Stimulated activated CD4-positive, alpha-beta T cell treated with anti-CD3 and anti-CD28 coated beads, Interleukin-2, amount 100 ng/mL, for 48 hours (primary cell): ENCODE measurements around the gene SERTAD1.
"Not testable (repeated sequence)": the region's sequence is repeated elsewhere in the genome, so short reads cannot be mapped to it uniquely, and the experiment has no call there.

ENCODE experiments used
- DNase-seq, 2 donors: peaks; one replicate each; pipeline ENCODE4 v3.0.0-alpha.2; 2020

Gene SERTAD1, protein sequence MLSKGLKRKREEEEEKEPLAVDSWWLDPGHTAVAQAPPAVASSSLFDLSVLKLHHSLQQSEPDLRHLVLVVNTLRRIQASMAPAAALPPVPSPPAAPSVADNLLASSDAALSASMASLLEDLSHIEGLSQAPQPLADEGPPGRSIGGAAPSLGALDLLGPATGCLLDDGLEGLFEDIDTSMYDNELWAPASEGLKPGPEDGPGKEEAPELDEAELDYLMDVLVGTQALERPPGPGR

DNA sequence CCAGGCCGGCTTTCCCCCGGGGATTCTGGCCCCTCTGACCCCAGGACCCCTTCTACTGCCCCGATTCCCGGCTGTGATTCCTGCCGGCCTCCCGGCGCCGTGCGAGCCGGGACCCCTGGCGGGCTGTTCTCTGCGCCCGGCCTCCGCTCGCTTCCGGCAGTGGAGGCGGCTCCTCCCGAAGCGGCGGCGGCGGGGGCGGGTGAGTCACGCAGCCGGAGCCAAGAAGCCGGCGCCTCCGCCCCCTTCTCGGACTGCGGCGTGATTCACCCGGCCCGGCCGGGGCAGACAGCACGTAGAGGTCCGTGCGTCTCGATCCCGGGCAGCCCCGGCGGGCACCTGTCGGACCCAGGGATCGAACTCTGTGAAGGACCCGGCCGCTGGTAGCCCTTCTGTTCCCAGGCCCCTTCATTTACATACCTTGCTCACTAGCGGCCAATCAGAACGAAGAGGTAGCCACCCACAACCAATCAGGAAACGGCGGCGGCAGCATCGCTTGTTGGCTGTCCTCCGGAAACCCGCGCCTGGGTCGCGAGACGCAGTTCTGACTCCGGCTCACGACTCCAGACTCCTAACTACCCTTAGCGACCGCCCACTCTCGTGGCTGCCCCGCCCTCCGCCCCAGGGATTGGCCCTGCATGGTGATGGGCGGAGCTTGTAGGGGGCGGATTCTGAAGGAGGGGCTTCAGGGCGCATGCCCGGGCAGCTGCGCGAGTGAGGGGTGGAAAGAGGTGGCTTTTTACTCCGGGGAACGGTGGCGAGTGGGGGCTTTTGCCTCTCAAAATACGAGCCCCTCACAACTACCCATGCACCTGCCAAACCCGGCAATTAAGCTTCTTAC is at the start of gene SERTAD1:
TSS of gene SERTAD1 (minus strand) at position 543 of the 838 bp plus-strand sequence. CDS start 2,446 bp downstream, outside the sequence.
- DNase-seq: peak; percentile 100

DNA sequence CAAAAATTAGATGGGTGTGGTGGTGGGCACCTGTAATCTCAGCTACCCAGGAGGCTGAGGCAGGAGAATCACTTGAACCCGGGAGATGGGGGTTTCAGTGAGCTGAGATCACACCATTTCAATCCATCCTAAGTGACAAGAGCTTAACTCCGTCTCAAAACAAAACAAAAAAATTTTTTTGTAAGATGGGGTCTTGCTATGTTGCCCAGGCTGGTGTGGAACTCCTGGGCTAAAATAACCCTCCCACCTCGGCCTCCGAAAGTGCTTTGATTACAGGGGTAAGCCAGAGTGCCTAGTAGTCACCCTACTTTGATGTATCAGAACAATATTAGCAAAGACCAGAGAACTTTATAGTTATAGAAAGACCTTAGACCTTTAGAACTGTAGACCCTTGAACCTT is 48.9 kb upstream of the SERTAD1 start:
- no peak for DNase-seq

DNA sequence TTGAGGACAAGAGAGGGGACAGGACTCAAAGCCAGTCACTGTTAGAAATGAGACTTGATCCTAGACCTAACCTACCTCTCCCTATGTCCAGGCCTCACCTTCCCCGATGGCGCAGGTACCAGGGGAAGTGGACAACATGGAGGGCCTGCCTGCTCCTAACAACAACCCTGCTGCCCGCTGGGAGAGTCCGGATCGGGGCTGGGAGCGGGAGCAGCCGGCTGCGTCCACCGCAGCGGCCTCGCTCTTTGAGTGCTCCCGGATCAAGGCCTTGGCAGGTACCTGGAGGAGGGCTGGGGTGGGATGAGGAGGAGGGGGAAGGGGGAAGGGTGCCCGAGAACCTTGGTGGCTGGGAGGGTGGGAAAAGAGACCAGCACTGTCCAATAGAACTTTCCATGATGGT is 46.7 kb upstream of the SERTAD1 start:
- DNase-seq: no peak

DNA sequence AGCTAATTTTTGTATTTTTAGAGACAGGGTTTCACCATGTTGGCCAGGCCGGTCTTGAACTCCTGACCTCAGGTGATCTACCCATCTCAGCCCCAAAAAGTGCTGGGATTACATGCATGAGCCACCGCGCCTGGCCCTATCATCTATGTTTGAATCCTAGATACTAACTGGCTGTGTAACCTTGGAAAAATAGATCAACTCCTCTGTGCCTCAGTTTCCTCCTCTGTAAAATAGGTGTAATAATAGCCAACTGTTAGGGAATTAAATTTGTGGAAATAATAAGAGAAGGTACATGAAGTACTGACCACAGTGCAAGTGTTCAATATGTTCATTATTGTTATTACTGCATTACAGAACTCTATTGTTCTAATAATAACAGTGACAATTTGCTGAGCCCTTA is 45.3 kb upstream of the SERTAD1 start:
- DNase-seq: no peak

DNA sequence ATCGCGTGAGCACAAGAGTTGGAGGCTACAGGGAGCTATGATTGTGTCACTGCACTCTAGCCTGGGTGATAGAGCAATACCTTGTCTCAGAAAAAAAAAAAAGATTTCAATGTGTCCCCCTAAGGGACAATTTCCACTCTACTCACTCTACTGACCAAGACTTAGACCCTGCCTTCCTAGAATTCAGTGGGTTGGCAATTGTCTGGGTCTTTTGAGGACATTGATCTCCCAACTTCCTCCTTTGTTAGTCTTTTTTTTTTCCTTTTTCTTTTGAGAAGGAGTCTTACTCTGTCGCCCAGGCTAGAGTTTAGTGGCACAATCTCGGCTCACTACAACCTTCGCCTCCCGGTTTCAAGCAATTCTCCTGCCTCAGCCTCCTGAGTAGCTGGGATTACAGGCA is 43.2 kb upstream of the SERTAD1 start:
- DNase-seq: no peak

DNA sequence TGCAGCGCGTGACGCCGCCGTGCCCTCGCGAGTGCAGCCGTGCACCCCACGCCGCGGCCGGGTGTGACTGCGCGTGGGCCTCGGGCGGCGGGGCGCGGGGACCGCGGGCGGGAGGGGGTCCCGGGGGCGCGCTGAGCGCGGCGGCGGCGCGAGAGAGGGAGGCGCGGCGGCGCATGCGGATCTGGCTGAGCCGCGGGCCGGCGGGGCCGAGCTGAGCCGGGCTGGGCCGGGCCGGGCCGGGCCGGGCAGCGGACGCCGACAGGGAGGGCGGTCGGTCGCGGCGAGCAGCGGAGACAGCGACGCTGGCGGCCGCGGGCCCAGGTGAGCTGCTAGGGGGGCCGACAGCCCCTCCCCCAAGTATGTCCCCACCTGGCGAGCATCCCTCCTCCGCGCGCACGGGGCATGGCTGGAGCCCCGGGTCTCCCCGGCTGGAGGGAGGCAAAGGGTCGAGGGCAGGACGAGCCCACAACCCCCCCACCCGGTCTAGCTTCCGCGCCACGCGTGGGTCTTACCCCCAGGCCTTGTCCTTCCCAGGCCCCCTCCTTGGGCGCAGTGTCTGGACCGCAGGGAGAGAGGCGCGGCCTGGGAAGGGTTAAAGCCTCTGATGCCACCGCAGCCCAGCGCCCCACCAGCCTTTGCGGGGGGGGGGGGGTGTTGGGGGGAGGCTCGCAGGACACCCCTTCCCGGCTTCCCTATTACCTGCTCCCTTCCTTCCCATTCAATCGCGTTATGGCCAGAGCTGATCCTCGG is 41.4 kb upstream of the SERTAD1 start, which contains the start of gene SPTBN4:
TSS of gene SPTBN4 (plus strand) at position 17 of the 750 bp plus-strand sequence. CDS start 5,621 bp downstream, outside the sequence.
- DNase-seq: no peak

DNA sequence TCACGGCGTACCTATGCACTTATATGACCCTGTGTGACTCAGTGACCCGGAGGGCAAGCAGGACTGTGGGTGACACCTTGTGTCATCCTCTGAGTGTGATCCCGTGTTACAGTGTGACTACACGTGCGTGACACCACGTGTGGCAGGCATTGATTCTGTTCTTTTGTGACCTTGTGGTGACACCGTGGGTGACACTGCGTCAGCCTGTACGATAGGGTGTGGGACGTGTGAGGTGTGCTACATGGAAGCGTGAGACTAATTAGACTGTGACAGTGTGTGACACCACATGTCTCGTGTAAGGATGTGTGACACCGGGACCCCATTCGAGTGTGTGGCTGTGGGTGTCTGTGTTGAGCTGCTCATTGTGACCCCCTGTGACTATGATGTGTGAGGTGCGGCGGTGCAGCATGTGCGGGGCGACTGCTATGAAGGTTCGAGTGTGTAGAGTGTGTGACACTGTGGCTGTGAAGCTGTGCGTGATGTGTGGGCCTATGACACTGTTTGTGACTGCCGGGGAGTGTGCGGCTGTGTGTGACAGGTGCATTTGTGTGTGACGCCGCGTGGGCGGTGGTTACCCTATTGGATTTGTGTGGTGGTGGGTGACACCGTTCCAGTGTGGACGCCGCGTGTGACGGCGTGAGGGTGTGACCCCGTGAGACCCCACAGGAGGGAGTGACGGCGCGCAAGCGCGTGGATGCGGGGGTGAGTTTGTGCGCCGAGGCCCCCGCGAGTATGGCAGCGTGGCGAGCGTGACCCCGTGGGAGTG is 40.6 kb upstream of the SERTAD1 start:
- DNase-seq: peak; percentile 54 to 61

DNA sequence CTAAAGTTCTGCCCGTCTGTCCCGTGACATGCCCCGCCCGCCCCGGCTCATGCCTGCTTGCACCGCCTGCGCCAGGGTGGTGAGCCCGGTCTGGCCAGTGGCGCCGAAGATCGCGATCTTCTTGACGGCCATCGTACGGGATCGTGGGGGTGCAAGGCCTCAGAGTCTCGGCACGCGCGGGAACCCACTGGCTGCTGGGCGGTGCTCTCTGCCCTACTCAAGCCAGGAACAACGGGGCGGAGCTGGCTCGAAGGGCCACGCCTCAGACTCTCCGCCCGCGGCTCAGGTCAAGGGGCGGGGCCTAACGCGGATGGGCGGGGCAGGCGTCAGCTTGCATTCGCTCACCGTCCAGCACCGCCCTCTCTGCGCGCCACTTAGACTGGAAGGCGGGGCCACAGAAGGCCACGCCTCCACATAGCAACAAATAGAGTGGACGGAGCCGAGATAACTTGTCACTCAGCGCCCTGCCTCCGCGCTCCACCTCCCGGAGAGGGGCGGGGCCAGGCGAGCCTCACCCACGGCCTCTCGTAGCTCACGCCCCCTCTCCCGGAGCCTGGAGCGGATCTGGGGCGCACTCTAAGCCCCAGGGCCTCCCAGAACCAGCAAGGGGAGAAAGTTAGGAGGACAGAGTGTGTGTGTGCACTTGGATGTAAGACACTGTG is 39.9 kb upstream of the SERTAD1 start, which contains the start of gene BLVRB:
TSS of gene BLVRB (minus strand) at position 189 of the 662 bp plus-strand sequence. CDS start at position 132, 57 bp downstream.
- DNase-seq: peak; percentile 100

DNA sequence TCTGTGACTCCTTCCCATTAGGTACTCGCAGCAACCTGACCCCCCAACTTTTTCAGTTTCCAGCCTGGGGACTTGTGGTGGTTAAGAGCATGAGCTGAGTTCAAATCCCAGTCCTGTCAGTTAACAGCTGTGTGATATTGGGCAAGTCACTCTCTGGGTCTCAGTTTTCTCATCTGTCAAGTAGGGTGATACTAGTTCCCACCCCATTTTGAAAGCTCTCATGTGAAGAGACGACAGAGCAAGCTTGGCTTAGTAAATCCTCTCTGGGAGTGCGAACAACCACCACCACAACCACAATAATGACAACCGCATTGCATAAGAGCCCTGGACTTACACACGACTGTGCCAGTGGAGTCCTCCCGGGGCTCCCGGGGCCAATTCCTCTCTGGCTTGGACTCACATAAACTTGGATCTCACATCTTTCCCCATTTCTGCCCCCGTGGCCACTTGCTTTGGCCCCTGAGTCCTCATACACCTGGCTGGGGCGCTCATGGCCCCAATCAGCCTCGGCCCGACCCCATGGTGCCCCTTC is 39.3 kb upstream of the SERTAD1 start:
- no peak for DNase-seq

DNA sequence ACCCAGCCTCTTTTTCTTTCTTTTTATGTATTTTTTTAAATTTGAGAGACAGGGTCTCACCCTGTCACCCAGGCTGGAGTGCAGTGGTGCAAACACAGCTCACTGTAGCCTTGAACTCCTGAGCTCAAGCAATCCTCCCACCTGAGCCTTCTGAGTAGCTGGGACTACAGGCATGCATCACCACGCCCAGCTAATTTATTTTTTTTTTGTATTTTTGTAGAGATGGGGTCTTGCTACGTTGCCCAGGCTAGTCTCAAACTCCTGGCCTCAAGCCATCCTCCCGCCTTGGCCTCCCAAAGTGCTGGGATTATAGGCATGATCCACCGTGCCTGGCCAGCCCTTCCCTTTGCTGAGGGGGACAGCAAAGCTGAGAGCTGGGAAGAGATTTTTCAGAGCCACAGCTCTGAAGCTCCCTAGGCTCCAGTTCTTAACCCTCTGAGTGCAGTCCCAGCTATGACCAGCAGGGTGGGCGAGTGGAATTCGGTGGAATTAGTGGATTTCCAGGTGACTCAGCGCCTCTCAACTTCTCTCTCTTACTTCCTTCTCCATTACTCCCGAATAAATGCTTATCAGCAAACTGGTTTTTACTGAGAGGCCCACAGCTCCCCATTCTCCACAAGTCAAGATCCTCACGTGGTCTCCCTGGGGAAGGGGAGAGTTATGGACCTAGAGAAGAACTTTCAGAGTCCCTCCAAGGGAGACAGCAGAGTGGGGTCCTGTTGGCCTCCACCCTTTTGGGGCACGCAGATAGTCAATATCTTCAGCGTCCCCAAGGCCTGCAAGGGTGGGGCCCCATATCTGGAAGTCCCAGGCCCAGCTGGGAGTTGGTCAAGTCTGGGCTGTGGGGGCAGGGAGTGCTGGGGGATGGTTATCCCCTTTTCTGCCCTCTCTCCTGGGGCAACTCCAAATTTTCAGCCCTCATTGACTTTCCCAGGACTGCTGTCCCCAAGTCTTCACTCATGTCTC is 38.5 kb upstream of the SERTAD1 start:
- DNase-seq: peak; percentile 72 to 81

DNA sequence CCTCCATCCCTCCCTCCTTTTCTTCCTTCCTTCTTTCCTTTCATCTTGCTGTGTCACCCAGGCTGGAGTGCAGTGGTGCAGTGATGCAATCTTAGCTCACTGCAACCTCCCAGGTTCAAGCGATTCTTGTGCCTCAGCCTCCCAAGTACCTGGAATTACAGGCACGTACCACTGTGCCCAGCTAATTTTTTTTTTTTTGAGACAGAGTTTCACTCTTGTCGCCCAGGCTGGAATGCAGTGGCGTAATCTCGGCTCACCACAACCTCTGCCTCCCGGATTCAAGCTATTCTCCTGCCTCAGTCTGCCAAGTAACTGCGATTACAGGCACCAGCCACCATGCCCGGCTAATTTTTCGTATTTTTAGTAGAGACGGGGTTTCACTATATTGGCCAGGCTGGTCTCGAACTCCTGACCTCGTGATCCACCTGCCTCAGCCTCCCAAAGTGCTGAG is 37.8 kb upstream of the SERTAD1 start:
- DNase-seq: not testable (repeated sequence)

DNA sequence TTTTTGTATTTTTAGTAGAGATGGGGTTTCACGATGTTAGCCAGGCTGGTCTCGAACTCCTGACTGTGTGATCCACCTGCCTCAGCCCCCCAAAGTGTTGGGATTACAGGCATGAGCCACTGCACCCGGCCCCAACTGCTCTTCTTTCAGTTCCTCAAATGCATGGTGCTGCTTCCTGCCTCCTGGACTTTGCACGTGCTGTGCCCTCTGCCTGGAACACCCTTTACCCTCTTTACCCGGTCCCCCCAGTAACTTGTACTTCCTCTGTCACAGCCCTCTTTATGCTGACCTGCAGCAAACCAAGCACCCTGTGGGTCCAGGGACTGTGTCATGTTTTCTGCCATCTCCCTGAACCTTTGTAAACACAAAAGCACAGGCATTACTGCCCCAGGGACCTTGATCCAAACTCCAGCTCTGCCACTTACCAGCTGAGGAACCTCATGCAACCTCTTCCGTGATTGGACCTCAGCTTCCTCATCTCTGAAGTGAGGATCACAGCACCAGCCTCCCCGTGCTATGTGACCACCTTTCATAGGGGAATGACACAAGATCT is 36.0 kb upstream of the SERTAD1 start:
- DNase-seq: no peak

DNA sequence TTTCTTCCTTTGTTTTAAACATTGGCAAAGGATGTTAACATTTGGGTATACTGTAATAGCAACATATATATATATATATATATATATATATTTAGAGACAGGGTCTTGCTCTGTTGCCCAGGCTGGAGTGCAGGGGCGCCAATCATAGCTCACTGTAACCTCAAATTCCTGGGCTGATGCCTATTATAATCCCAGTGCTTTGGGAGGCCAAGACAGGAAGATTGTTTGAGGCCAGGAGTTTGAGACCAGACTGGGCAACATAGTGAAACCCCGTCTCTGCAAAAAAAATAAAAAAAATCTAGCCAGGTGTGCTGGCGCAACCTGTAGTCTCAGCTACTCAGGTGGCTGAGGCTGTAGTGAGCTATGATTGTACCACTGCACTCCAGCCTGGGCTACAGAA is 34.4 kb upstream of the SERTAD1 start:
- DNase-seq: no peak

DNA sequence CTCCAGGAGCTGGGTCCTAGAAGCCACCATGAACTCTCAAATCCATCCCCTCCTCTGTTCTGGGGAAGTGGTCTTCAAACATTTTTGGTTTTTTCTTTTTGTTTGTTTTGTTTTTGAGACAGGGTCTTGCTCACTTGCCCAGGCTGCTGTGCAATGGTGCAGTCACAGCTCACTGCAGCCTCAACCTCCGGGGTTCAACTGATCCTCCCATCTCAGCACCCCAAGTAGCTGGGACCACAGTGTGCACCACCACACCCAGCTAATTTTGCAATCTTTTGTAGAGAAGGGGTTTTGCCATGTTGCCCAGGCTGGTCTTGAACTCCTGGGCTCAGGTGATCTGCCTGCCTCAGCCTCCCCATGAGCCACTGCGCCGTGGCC is 32.8 kb upstream of the SERTAD1 start:
- no peak for DNase-seq

DNA sequence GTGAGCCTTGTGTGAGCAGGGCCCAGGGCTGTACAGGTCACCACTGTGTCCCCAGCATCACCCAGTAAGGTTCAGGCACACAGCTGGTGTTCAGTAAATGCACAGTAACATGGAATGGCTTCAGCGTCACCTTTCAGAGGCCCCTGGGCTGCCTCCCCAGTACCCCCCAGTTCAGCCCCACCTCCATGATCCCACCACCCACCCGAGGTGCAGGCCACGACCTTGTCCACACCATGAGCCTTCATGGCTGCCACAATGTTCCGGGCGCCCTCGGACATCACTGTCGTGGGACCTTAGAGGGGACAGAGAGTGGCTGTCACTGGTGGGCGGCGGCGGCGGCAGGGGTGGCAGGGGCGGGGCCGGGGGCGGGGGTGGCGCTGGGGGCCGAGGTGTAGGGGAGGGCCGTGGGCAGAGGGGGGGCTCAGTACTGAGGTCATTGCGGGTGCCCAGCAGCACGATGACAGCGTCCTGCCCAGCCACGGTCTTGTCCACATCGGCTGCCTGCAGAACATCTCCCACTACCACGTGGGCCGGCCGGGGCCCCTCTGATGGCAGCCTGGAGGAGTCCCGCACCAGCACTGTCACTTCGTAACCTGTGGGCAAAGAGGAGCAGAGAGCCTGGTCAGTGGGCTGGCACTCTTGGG is 32.3 kb upstream of the SERTAD1 start:
- DNase-seq: no peak

DNA sequence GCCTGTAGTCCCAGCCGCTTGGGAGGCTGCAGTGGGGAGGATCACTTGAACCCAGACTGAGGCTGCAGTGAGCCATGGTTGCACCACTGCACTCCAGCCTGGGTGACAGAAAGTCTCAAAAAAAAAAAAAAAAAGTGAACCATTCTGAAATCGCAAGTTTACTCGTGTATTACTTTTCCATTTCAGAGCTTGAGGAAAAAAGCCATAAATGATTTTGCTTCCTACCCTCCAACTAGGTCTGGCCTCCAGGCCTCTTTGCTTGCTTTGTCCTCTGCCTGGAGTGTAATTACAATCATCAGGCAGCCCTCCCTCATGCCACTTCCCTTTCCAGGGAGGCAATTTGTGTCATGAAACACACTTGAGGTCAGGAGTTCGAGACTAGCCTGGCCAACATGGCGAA is 31.3 kb upstream of the SERTAD1 start:
- DNase-seq: no peak

DNA sequence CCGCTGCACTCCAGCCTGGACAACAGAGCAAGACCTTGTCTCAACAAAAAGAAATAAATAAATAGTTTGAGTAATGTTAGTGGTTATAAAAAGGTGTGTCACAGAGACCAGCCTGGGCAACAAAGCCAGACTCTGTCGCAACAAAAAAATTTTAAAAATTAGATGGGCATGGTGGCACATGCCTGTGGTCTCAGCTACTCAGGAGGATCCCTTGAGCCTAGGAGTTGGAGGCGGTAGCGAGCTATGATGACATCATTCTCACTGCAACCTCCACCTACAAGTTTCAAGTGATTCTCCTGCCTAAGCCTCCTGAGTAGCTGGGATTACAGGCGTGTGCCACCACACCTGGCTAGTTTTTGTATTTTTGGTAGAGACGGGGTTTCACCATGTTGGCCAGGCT is 28.2 kb upstream of the SERTAD1 start:
- DNase-seq: not testable (repeated sequence)

DNA sequence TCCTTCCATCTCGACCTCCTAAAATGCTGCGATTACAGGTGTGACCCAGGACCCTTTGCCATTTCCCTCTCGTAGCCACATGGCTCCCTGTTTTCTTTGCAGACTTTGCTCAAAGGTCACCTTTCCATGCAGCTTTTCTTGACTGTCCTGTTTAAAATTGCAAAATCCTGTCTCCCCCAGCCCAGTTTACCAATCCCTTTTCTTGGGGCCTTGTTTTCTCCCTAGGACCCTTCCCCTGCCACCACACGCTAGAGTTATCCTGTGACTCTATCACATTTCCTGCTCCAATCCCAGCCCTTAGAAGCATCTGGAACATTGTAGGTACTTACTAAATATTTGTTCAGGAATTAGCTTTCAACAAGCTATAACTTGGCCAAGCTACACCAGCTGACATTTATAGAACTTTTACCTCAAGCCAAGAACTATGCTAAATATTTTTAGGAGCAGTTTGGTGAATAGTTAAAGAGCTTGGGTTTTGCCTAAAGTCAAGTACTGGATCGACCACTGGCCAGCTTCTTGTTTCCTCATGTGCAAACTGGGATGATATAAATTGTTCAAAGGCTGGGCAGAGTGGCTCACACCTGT is 27.5 kb upstream of the SERTAD1 start:
- no peak for DNase-seq

DNA sequence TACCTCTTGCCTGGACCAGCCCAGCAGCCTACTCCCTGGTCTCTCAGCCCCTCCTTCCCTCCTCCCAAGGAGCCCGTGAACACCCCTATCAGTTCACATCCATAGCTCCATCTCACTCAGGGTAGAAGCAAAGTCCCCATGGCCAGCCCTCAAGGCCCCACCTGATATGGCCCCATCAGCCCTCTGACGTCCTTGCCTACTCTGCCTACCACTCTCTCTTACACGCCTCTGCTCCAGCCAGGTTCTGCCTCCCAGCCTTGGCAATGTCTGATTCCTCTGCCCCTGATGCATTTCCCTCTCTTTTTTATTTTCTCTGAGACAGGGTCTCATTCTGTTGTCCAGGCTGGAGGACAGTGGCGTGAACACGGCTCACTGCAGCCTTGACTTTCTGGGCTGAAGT is 26.2 kb upstream of the SERTAD1 start:
- no peak for DNase-seq
